Ascending aorta (tissue), 2 donors: ENCODE data around the gene AK3. TPM values are rescaled to one million over a fixed set of nuclear protein-coding genes. Genes with fewer than 3 reads are reported as not detected.
"Not testable (repeated sequence)": the region's sequence is repeated elsewhere in the genome, so short reads cannot be mapped to it uniquely, and the experiment has no call there.

Experiments used
- DNase-seq, 2 donors: peaks; one replicate each; pipeline ENCODE4 v3.0.0-alpha.2; 2019; ENCODE audit warnings: low spot score in 2 of 2
- H3K27ac ChIP-seq, 2 donors: fragments of 200-600 bp; sonication (generic); one replicate each; pipeline ENCODE4 v1.5.1; 2016 to 2017; ENCODE audit warnings: mild to moderate bottlenecking in 1 of 2
- H3K27me3 ChIP-seq: fragments of 200-600 bp; sonication (generic); one replicate; pipeline ENCODE4 v1.5.1; 2017
- H3K36me3 ChIP-seq, 2 donors: fragments of 200-600 bp; sonication (generic); one replicate each; pipeline ENCODE4 v1.5.1; 2016
- H3K4me1 ChIP-seq, 2 donors: fragments of 200-600 bp; sonication (generic); one replicate each; pipeline ENCODE4 v1.5.1; 2016 to 2017; ENCODE audit warnings: mild to moderate bottlenecking in 1 of 2
- H3K4me3 ChIP-seq, 2 donors: fragments of 200-600 bp; sonication (generic); one replicate each; pipeline ENCODE4 v1.5.1; 2016 to 2017; ENCODE audit warnings: mild to moderate bottlenecking in 1 of 2
- H3K9me3 ChIP-seq, 2 donors: fragments of 200-600 bp; sonication (generic); one replicate each; pipeline ENCODE4 v1.5.1; 2016
- intact Hi-C: fragments of 100-400 bp; cut with DNase I; formaldehyde crosslinking; loops from one replicate; pipeline ENCODE4 v1.15.1; 2023
- total RNA-seq: library from RNA; depleted of rRNA; stranded (reverse); fragments of >200 nt; gene quantifications from one replicate; pipeline ENCODE4 v1.1.0, GENCODE V29; 2016
- TF ChIP-seq, protein P1 (sequence below), 3 experiments: fragments of 200-600 bp in 2 of 3; fragments of 450-650 bp in 1 of 3; sonication (generic) in 2 of 3; IDR thresholded peaks; one replicate each; pipeline ENCODE4 v1.5.1; 2016 to 2019; ENCODE audit warnings: antibody characterized with exemption in 3 of 3, mild to moderate bottlenecking in 1 of 3, moderate library complexity in 1 of 3

Gene AK3
- total RNA-seq, 1 donor from 2014 or later, result 37.1 TPM

DNA sequence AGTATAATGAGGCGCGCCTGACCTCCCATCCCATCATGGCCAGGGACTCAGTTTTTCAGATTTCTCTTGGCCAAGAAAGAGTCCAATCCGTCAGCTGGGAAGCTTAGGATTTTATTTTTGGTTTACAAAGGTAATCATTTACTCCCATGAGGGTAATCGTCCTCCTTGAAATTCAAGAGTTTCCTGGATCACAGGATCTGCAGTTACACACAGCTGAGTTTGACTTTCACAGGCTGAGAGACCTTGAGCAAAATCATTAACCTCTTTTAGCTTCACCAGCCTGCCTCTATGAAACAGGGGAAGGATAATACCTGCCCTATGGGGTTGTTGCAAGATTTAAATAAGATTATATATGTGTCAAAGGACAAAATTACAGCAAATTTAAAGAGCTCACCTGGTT lies 15.4 kb upstream of the AK3 start:
- Histone ChIP-seq H3K9me3 (no peaks in the 10 kb centered on the region), H3K27me3 (no peaks in the 10 kb centered on the region), H3K27ac (no peak overlapping the region), H3K4me3 (no peak overlapping the region), H3K36me3 (no peaks in the 10 kb centered on the region), H3K4me1 (no peaks in the 10 kb centered on the region)
- intact Hi-C loops, result loop anchor here (5.0 kb wide), 1 partner anchor 681 kb away; the partner anchor contains the start of gene PLGRKT
- DNase-seq, result no peak
- TF ChIP-seq, protein P1, sequence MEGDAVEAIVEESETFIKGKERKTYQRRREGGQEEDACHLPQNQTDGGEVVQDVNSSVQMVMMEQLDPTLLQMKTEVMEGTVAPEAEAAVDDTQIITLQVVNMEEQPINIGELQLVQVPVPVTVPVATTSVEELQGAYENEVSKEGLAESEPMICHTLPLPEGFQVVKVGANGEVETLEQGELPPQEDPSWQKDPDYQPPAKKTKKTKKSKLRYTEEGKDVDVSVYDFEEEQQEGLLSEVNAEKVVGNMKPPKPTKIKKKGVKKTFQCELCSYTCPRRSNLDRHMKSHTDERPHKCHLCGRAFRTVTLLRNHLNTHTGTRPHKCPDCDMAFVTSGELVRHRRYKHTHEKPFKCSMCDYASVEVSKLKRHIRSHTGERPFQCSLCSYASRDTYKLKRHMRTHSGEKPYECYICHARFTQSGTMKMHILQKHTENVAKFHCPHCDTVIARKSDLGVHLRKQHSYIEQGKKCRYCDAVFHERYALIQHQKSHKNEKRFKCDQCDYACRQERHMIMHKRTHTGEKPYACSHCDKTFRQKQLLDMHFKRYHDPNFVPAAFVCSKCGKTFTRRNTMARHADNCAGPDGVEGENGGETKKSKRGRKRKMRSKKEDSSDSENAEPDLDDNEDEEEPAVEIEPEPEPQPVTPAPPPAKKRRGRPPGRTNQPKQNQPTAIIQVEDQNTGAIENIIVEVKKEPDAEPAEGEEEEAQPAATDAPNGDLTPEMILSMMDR (IDR thresholded peaks at IDR 0.05), result no peak

DNA sequence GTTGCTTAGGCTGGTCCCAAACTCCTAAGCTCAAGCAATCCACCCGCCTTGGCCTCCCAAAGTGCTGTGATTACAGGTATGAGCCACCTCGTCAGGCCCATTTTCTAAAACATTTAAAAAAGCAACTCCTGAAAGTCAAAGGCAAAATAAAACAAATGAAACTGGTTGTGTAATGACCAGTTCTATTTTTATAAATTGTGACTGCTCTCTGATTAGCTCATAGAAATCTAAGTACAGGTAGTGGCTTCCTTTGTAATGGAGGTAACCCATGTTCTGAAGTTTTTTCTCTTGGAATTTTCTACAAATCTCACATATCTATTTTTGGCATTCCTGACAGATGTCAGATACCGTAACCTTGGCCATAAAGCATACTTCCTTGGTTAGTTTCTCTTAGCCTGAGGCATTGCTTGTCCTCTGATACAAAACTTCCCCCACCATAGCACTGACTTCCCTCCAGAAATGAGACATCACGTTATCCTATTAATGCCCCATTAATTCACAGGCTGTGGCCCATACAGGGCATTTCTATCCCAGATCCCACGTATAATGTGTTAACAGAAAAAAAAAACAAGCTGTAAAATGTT lies 14.1 kb upstream of the AK3 start:
- Histone ChIP-seq H3K4me3 (no peak overlapping the region), H3K36me3 (no peaks in the 10 kb centered on the region), H3K27ac (no peak overlapping the region), H3K4me1 (no peaks in the 10 kb centered on the region), H3K9me3 (no peaks in the 10 kb centered on the region), H3K27me3 (no peaks in the 10 kb centered on the region)
- TF ChIP-seq, protein P1 (IDR thresholded peaks at IDR 0.05), result no peak
- no peak for DNase-seq
- intact Hi-C loops, result loop anchor here (5.0 kb wide), 1 partner anchor 682 kb away; the partner anchor contains the start of gene PLGRKT

DNA sequence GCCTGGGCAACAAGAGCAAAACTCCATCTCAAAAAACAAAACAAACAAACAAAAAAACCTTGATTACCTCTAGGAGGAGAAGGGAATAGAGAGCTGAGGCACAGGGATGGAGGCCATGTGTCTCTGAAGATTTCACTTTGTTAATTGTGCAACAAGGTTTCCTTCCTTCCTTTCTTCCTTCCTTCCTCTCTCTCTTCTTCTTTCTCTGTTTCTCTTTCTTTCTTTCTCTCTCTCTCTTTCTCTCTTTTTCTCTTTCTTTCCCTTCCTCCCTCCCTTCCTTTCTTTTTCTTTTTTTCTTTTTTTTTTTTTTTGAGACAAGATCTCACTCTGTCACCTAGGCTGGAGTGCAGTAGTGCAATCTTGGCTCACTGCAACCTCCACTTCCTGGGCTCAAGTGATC lies 13.5 kb upstream of the AK3 start:
- not testable (repeated sequence) for DNase-seq, H3K9me3 ChIP-seq
- intact Hi-C loops, result loop anchor here (5.0 kb wide), 1 partner anchor 848 kb away; no protein-coding TSS in a partner anchor

DNA sequence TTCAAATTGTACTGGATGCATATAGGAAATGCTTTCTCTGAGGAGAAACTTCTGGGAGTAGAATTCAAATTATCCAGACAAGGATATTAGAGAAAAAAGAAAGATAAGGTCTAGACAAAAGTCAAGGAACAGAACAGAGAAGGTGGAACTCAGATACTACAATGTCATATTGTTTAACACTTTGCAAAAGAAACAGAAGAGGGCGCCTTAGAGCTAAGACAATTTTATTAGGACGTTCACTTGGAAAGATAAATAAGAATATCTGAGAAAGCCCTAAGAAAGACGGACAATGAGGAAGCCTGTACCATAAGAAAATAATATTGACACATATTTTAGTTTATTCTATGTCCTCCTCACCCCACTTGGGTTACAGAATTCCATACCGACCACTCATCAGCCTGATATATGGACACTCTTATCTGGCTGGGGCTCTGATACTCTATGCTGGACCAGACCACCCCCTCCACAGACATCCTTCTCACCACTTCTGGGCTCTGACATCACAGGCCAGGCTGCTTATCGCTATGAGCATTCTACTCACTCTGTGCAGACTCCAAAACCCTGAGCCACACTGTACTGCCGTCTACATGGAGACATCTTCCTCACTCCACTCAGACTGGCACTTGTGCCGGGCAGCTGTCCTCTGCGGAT lies 9.1 kb upstream of the AK3 start:
- intact Hi-C loops, result loop anchor here (5.0 kb wide), 1 partner anchor 852 kb away; no protein-coding TSS in a partner anchor

More for the DNA sequence above, 13.5 kb upstream of the AK3 start:
- H3K27ac ChIP-seq, H3K4me1 ChIP-seq, H3K27me3 ChIP-seq, H3K36me3 ChIP-seq, H3K4me3 ChIP-seq: not testable (repeated sequence)

DNA sequence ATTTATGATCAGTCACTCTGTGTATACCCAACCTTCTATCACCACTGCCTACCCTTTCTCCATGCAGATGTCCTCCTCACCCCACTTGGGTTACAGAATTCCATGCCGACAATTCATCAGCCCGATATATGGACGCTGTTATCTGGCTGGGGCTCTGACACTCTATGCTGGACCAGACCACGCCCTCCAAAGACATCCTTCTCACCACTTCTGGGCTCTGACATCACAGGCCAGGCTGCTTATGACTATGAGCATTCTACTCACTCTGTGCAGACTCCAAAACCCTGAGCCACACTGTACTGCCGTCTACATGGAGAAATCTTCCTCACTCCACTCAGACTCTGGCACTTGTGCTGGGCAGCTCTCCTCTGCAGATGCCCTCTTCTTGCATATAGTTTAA lies 7.6 kb upstream of the AK3 start:
- H3K9me3 ChIP-seq, result no peaks in the 10 kb centered on the region
- H3K27ac ChIP-seq, result no peak overlapping the region
- no peaks in the 10 kb centered on the region for H3K36me3 ChIP-seq
- intact Hi-C loops, result no loop called here
- H3K27me3 ChIP-seq, result no peaks in the 10 kb centered on the region
- no peaks in the 10 kb centered on the region for H3K4me1 ChIP-seq
- H3K4me3 ChIP-seq, result no peak overlapping the region
- no peak for DNase-seq
- TF ChIP-seq, protein P1 (IDR thresholded peaks at IDR 0.05), result no peak

More for the DNA sequence above, 9.1 kb upstream of the AK3 start:
- Histone ChIP-seq H3K27me3 (no peaks in the 10 kb centered on the region), H3K4me1 (no peaks in the 10 kb centered on the region), H3K4me3 (no peak overlapping the region), H3K9me3 (no peaks in the 10 kb centered on the region), H3K27ac (no peak overlapping the region), H3K36me3 (no peaks in the 10 kb centered on the region)
- no peak for DNase-seq
- TF ChIP-seq, protein P1 (IDR thresholded peaks at IDR 0.05), result peak; percentile 41 to 67 (median 67)

DNA sequence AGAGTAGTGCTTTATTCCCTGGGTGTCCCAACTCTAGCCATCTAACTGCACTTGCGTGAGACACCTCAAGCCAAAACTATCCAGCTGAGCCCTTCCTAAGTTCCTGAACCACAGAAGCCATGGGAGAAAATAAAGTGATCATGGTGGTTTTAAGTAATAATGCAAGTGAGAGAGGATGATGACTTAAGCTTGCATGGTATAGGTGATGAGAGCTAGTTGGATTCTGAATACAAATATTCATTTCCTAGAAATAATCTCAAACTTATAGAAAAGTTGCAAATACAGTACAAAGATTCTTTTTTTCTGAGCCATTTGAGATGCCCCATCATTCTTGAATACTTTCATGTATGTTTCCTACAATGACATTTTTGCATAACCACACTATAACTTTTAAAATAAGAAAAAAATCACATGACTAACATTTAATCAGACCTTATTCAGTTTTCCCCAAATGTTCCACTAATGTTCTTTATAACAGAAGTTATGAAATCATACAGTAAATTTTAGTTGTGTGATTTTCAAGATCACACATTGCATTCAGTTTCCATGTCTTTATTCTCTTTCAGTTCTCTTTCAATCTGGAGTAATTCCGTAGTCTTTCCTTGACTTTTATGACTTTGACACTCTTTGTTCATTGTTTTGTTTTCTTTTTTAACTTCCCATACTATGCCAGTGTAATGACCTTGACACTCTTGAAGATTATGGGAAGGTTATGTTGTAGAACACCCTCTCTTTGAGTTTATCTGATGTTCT lies 5.5 kb upstream of the AK3 start:
- intact Hi-C loops, result no loop called here
- Histone ChIP-seq H3K27me3 (no peaks in the 10 kb centered on the region), H3K9me3 (no peaks in the 10 kb centered on the region), H3K4me1 (no peaks in the 10 kb centered on the region), H3K27ac (no peak overlapping the region), H3K36me3 (no peaks in the 10 kb centered on the region), H3K4me3 (no peak overlapping the region)
- TF ChIP-seq, protein P1 (IDR thresholded peaks at IDR 0.05), result no peak
- no peak for DNase-seq
